GM23338 (cell line): Measurements from ENCODE around the gene BICDL1.

Experiments used
- CREB1 ChIP-seq: fragments of 250-450 bp; sonication (Bioruptor Pico); IDR thresholded peaks from 2 replicates; pipeline ENCODE4 v1.5.0; 2020; ENCODE audit warnings: low read depth, mild to moderate bottlenecking, moderate library complexity
- EZH2 ChIP-seq: fragments of 200-600 bp; sonication (generic); IDR thresholded peaks from one replicate; pipeline ENCODE4 v1.8.0; 2017; ENCODE audit warnings: antibody characterized with exemption, mild to moderate bottlenecking, low read depth; ENCODE audit not compliant: unreplicated experiment
- EZH2phosphoT487 ChIP-seq: fragments of 200-600 bp; sonication (generic); IDR thresholded peaks from one replicate; pipeline ENCODE4 v1.8.1; 2018; ENCODE audit warnings: antibody characterized with exemption; ENCODE audit not compliant: unreplicated experiment
- JUNB ChIP-seq: IDR thresholded peaks from one replicate; pipeline ENCODE4 v1.6.1; 2016; ENCODE audit warnings: antibody characterized with exemption; ENCODE audit not compliant: unreplicated experiment
- NANOG ChIP-seq: IDR thresholded peaks from 2 replicates; pipeline ENCODE4 v1.6.1; 2016; ENCODE audit warnings: antibody characterized with exemption, borderline replicate concordance
- POLR2AphosphoS5 ChIP-seq: IDR thresholded peaks from 2 replicates; pipeline ENCODE4 v1.6.1; 2016; ENCODE audit warnings: antibody characterized with exemption, low read depth
- STAT1 ChIP-seq: IDR thresholded peaks from one replicate; pipeline ENCODE4 v1.6.1; 2016; ENCODE audit warnings: antibody characterized with exemption; ENCODE audit not compliant: unreplicated experiment
- ZNF114 ChIP-seq: fragments of 250-450 bp; sonication (Bioruptor Pico); IDR thresholded peaks from 2 replicates; pipeline ENCODE4 v1.5.0; 2020; ENCODE audit warnings: mild to moderate bottlenecking, moderate library complexity
- ZNF331 ChIP-seq: fragments of 250-450 bp; sonication (Bioruptor Pico); IDR thresholded peaks from 2 replicates; pipeline ENCODE4 v1.5.0; 2020; ENCODE audit warnings: low read depth, mild to moderate bottlenecking, moderate library complexity
- TF ChIP-seq, protein P1 (sequence below), 2 experiments: fragments of 200-600 bp in 1 of 2; sonication (generic) in 1 of 2; conservative IDR thresholded peaks; 2 replicates each; pipeline versions ENCODE4 v1.5.1 to v1.6.1; 2016 to 2017; ENCODE audit warnings: antibody characterized with exemption in 2 of 2, low read depth in 2 of 2, mild to moderate bottlenecking in 2 of 2, moderate library complexity in 1 of 2
- TF ChIP-seq, protein P2 (sequence below): IDR thresholded peaks from one replicate; pipeline ENCODE4 v1.6.1; 2018; ENCODE audit warnings: antibody characterized with exemption; ENCODE audit not compliant: unreplicated experiment

DNA sequence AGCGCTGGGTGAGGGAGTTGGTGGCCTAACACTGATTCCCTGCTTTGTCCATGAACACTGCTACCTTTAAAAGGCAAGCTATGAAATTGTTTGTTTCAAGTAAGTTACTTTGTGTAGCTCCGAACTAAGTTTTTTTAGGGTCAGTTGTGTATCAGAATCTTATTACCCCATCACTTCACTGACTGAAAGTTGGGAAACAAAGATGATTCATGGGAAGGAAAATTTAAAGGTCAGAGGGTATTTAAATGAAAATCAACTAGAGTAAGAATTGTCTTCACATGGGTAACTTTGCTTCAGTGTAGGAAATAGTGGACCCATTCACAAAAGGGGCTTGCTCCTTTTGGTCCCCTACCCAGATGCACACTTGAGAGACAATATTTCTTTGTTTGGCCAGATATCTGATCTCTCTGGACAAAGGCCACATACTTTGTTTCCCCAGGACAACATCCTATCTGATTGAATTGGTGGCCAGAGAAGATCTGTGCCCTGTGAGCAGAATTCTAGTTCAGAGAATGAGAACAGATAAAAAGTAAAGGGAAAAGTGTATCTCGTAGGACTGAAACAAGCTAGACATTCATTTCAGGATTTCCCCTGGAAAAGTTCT lies 74.0 kb downstream of the BICDL1 start:
- no peak for TF ChIP-seq POLR2AphosphoS5
- TF ChIP-seq, protein P1, sequence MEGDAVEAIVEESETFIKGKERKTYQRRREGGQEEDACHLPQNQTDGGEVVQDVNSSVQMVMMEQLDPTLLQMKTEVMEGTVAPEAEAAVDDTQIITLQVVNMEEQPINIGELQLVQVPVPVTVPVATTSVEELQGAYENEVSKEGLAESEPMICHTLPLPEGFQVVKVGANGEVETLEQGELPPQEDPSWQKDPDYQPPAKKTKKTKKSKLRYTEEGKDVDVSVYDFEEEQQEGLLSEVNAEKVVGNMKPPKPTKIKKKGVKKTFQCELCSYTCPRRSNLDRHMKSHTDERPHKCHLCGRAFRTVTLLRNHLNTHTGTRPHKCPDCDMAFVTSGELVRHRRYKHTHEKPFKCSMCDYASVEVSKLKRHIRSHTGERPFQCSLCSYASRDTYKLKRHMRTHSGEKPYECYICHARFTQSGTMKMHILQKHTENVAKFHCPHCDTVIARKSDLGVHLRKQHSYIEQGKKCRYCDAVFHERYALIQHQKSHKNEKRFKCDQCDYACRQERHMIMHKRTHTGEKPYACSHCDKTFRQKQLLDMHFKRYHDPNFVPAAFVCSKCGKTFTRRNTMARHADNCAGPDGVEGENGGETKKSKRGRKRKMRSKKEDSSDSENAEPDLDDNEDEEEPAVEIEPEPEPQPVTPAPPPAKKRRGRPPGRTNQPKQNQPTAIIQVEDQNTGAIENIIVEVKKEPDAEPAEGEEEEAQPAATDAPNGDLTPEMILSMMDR (conservative IDR thresholded peaks at IDR 0.05; ENCODE audit: low read depth in 2 of 2) = no peak
- no peak for TF ChIP-seq EZH2
- TF ChIP-seq JUNB = no peak
- no peak for TF ChIP-seq CREB1 (CRISPR knock-in tag)
- no peak for TF ChIP-seq ZNF114 (CRISPR knock-in tag)
- TF ChIP-seq, protein P2, sequence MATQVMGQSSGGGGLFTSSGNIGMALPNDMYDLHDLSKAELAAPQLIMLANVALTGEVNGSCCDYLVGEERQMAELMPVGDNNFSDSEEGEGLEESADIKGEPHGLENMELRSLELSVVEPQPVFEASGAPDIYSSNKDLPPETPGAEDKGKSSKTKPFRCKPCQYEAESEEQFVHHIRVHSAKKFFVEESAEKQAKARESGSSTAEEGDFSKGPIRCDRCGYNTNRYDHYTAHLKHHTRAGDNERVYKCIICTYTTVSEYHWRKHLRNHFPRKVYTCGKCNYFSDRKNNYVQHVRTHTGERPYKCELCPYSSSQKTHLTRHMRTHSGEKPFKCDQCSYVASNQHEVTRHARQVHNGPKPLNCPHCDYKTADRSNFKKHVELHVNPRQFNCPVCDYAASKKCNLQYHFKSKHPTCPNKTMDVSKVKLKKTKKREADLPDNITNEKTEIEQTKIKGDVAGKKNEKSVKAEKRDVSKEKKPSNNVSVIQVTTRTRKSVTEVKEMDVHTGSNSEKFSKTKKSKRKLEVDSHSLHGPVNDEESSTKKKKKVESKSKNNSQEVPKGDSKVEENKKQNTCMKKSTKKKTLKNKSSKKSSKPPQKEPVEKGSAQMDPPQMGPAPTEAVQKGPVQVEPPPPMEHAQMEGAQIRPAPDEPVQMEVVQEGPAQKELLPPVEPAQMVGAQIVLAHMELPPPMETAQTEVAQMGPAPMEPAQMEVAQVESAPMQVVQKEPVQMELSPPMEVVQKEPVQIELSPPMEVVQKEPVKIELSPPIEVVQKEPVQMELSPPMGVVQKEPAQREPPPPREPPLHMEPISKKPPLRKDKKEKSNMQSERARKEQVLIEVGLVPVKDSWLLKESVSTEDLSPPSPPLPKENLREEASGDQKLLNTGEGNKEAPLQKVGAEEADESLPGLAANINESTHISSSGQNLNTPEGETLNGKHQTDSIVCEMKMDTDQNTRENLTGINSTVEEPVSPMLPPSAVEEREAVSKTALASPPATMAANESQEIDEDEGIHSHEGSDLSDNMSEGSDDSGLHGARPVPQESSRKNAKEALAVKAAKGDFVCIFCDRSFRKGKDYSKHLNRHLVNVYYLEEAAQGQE = no peak
- TF ChIP-seq EZH2phosphoT487 = no peak
- no peak for TF ChIP-seq NANOG
- TF ChIP-seq STAT1 = no peak
- no peak for TF ChIP-seq ZNF331 (CRISPR knock-in tag)
